Endothelial cell of umbilical vein (primary cell): ENCODE results near the gene TSC22D1. TPM values are rescaled to one million over a fixed set of nuclear protein-coding genes. Genes with fewer than 3 reads are reported as not detected.

Experiments
- BruUV-seq: library from RNA; stranded (reverse); fragments of 400-500 nt; replicated peaks from 2 replicates; lab custom pipeline; 2021; lab: Mats Ljungman, UMichigan
- CTCF ChIA-PET: fragments of 300-600, 350-600 bp; sonication (Branson Sonifier 250); formaldehyde crosslinking; loops from one replicate; lab custom pipeline; 2021; ENCODE audit warnings: antibody characterized with exemption, inconsistent platforms; lab: Charles Lee
- POLR2A ChIA-PET: fragments of 300-600, 350-600 bp; sonication (Branson Sonifier 250); formaldehyde crosslinking; loops from one replicate; lab custom pipeline; 2021; ENCODE audit warnings: antibody characterized with exemption, inconsistent platforms; lab: Charles Lee
- DNase-seq: peaks from one replicate; pipeline ENCODE4 v3.0.0-alpha.2; 2011; ENCODE audit warnings: low read depth, low spot score
- FAIRE-seq: peaks from 2 replicates; lab custom pipeline; 2011; peaks lifted over from hg19 to GRCh38; lab: Jason Lieb, UNC
- H2AFZ ChIP-seq: 2 replicates; pipeline ENCODE4 v1.6.0; 2012; ENCODE audit warnings: low read depth, low read length, control low read depth, inconsistent platforms
- H3K27ac ChIP-seq: 2 replicates; pipeline ENCODE4 v1.5.1; 2011; ENCODE audit warnings: low read depth, mild to moderate bottlenecking, control low read depth, low read length, moderate library complexity; ENCODE audit not compliant: insufficient read depth
- H3K27me3 ChIP-seq, 2 experiments: 2 replicates each; pipeline versions ENCODE4 v1.6.0 to v1.6.1; 2011; ENCODE audit warnings: low read length in 2 of 2, mixed read lengths in 1 of 2; ENCODE audit not compliant: control insufficient read depth in 2 of 2, insufficient read depth in 2 of 2
- H3K36me3 ChIP-seq, 2 experiments: 2 replicates in 1 of 2; 3 replicates in 1 of 2; pipeline ENCODE4 v1.5.1; 2011; ENCODE audit warnings: low read length in 2 of 2, mild to moderate bottlenecking in 1 of 2, moderate library complexity in 1 of 2; ENCODE audit not compliant: control insufficient read depth in 2 of 2, insufficient read depth in 2 of 2; ENCODE audit errors: extremely low read depth in 1 of 2
- H3K4me1 ChIP-seq: 3 replicates; pipeline ENCODE4 v1.5.1; 2011; ENCODE audit warnings: mild to moderate bottlenecking, low read length; ENCODE audit not compliant: control insufficient read depth, insufficient read depth; ENCODE audit errors: extremely low read depth
- H3K4me2 ChIP-seq: 2 replicates; pipeline ENCODE4 v1.6.1; 2011; ENCODE audit warnings: low read length, control low read depth, mixed read lengths; ENCODE audit not compliant: insufficient read depth
- H3K4me3 ChIP-seq, 3 experiments: fragments of 200-600 bp in 1 of 3; sonication (generic), shearing (Covaris generic) in 1 of 3; replicated peaks in 1 of 3; 2 replicates each; pipeline ENCODE4 v1.5.1; 2011 to 2016; ENCODE audit warnings: control low read depth in 3 of 3, low read length in 3 of 3, mild to moderate bottlenecking in 2 of 3, inconsistent platforms in 1 of 3, low read depth in 1 of 3, moderate library complexity in 1 of 3; ENCODE audit not compliant: insufficient read depth in 1 of 3
- H3K79me2 ChIP-seq: 2 replicates; pipeline ENCODE4 v1.6.0; 2012; ENCODE audit warnings: low read length, inconsistent platforms; ENCODE audit not compliant: control insufficient read depth, insufficient read depth
- H3K9ac ChIP-seq: replicated peaks from 2 replicates; pipeline ENCODE3; 2011; ENCODE audit warnings: low read length, control low read depth; ENCODE audit not compliant: insufficient read depth; ENCODE audit errors: extremely low read depth
- H3K9me1 ChIP-seq: replicated peaks from 3 replicates; pipeline ENCODE4 v1.6.0; 2011; ENCODE audit warnings: mild to moderate bottlenecking, low read length; ENCODE audit not compliant: control insufficient read depth, insufficient read depth; ENCODE audit errors: extremely low read depth
- H3K9me3 ChIP-seq: replicated peaks from 2 replicates; pipeline ENCODE4 v1.5.1; 2012; ENCODE audit warnings: low read length, inconsistent platforms; ENCODE audit not compliant: control insufficient read depth, insufficient read depth
- H4K20me1 ChIP-seq: replicated peaks from 2 replicates; pipeline ENCODE3; 2011; ENCODE audit warnings: mild to moderate bottlenecking, low read length; ENCODE audit not compliant: control insufficient read depth, insufficient read depth; ENCODE audit errors: extremely low read depth
- EZH2 ChIP-seq: IDR thresholded peaks from 2 replicates; pipeline ENCODE4 v1.6.1; 2012; ENCODE audit warnings: borderline replicate concordance, low read depth, mild to moderate bottlenecking, moderate library complexity, low read length, inconsistent platforms; ENCODE audit not compliant: severe bottlenecking
- FOS ChIP-seq: IDR thresholded peaks from 2 replicates; pipeline ENCODE4 v1.6.1; 2011; ENCODE audit warnings: mild to moderate bottlenecking, low read length, moderate library complexity, borderline replicate concordance; ENCODE audit not compliant: insufficient read depth
- GATA2 ChIP-seq: IDR thresholded peaks from 2 replicates; pipeline ENCODE4 v1.7.0; 2011; ENCODE audit warnings: low read depth, mild to moderate bottlenecking, moderate library complexity, mixed read lengths, low read length; ENCODE audit not compliant: insufficient read length, insufficient read depth
- MYC ChIP-seq: IDR thresholded peaks from one replicate; pipeline ENCODE4 v1.6.1; 2011; ENCODE audit warnings: mild to moderate bottlenecking, low read depth, low read length
- POLR2A ChIP-seq: IDR thresholded peaks from 2 replicates; pipeline ENCODE4 v1.6.1; 2012; ENCODE audit warnings: low read depth, mild to moderate bottlenecking, control low read depth, low read length
- POLR2AphosphoS5 ChIP-seq: IDR thresholded peaks from 2 replicates; pipeline ENCODE4 v1.6.1; 2012; ENCODE audit warnings: low read depth, mild to moderate bottlenecking, control low read depth, low read length, moderate library complexity; ENCODE audit not compliant: insufficient read depth
- dilution Hi-C: fragments of 300-500 bp; cut with MboI; formaldehyde crosslinking; loops from one replicate; pipeline ENCODE4 v1.15.0; 2019; ENCODE audit warnings: low sequenced_read_pairs; ENCODE audit not compliant: extremely low pct_ligation_motif_present
- intact Hi-C: fragments of 100-400 bp; cut with micrococcal nuclease; formaldehyde crosslinking; loops from one replicate; pipeline ENCODE4 v1.10.0; 2022
- polyA plus RNA-seq, 4 experiments: library from polyadenylated mRNA; depleted of rRNA in 3 of 4; stranded (reverse) in 3 of 4; unstranded in 1 of 4; fragments of >200 nt; gene quantifications; 2 replicates each; pipeline versions ENCODE4 v1.2.1 to v1.2.3, GENCODE V29; 2011 to 2012; ENCODE audit warnings: missing spikeins in 1 of 4
- total RNA-seq: library from RNA; stranded (reverse); gene quantifications from 2 replicates; pipeline ENCODE4 v1.2.3, GENCODE V29; 2021
- TF ChIP-seq, protein P1 (sequence below): IDR thresholded peaks from 2 replicates; pipeline ENCODE4 v1.6.1; 2011; ENCODE audit not compliant: insufficient read depth, insufficient read length
- TF ChIP-seq, protein P2 (sequence below), 2 donors: IDR thresholded peaks; 1 replicate in 1 of 2; 2 replicates in 1 of 2; pipeline ENCODE4 v1.5.1; 2011; ENCODE audit warnings: low read length in 2 of 2, mild to moderate bottlenecking in 2 of 2, moderate library complexity in 2 of 2, control low read depth in 1 of 2, inconsistent platforms in 1 of 2, low read depth in 1 of 2; ENCODE audit not compliant: insufficient read depth in 1 of 2; ENCODE audit errors: extremely low read depth in 1 of 2

The TSC22D1 gene
- total and polyA plus RNA-seq, 2 donors (not counting 3 experiments of a cell fraction or from before 2014, with no cell fraction given) = 47.7 to 51.8 TPM

DNA sequence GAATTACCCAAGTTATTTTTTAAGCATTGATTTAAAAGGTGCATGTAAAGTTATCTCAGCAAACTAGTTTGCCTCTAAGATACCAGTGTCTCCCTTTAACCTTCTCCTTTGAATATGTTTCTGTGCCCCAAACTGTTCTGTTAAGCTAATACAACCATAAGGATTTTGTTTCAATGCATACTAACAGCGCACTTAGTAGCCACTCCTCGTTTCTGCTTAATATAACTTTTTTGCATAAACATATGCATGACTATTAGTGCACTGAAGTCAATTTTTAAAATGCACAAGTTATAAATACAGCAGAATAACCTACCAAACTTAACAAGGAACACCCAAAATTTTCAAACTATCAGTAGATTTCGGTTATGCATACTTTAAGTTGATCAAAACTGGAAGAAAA is 123.1 kb downstream of the TSC22D1 start:
- H3K4me2 ChIP-seq = no peak overlapping the region
- CTCF ChIA-PET = no interaction called here
- no peak for TF ChIP-seq EZH2
- no peak for TF ChIP-seq POLR2AphosphoS5
- TF ChIP-seq, protein P1, sequence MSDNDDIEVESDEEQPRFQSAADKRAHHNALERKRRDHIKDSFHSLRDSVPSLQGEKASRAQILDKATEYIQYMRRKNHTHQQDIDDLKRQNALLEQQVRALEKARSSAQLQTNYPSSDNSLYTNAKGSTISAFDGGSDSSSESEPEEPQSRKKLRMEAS = no peak
- no peak for TF ChIP-seq MYC
- no peak for TF ChIP-seq GATA2
- TF ChIP-seq FOS = no peak
- TF ChIP-seq, protein P2, sequence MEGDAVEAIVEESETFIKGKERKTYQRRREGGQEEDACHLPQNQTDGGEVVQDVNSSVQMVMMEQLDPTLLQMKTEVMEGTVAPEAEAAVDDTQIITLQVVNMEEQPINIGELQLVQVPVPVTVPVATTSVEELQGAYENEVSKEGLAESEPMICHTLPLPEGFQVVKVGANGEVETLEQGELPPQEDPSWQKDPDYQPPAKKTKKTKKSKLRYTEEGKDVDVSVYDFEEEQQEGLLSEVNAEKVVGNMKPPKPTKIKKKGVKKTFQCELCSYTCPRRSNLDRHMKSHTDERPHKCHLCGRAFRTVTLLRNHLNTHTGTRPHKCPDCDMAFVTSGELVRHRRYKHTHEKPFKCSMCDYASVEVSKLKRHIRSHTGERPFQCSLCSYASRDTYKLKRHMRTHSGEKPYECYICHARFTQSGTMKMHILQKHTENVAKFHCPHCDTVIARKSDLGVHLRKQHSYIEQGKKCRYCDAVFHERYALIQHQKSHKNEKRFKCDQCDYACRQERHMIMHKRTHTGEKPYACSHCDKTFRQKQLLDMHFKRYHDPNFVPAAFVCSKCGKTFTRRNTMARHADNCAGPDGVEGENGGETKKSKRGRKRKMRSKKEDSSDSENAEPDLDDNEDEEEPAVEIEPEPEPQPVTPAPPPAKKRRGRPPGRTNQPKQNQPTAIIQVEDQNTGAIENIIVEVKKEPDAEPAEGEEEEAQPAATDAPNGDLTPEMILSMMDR (IDR thresholded peaks at IDR 0.05; ENCODE audit: extremely low read depth in 1 of 2, insufficient read depth in 1 of 2, low read depth in 1 of 2, low read length in 2 of 2) = no peak
- TF ChIP-seq POLR2A = no peak
- no peaks in the 10 kb centered on the region for H4K20me1 ChIP-seq
- H2AFZ ChIP-seq = no peak overlapping the region
- no peaks in the 10 kb centered on the region for H3K9me1 ChIP-seq
- POLR2A ChIA-PET = no interaction called here
- H3K36me3 ChIP-seq = no peaks in the 10 kb centered on the region
- no peak overlapping the region for H3K4me3 ChIP-seq
- dilution Hi-C loops (loop anchor here (25.0 kb wide), 1 partner anchor 541 kb away; no protein-coding TSS in a partner anchor), intact Hi-C loops (no loop called here)
- H3K9ac ChIP-seq = no peak overlapping the region
- no peaks in the 10 kb centered on the region for H3K27me3 ChIP-seq
- DNase-seq (no peak), FAIRE-seq (no peak)
- H3K9me3 ChIP-seq = no peaks in the 10 kb centered on the region
- no peaks in the 10 kb centered on the region for H3K79me2 ChIP-seq
- H3K4me1 ChIP-seq = no peaks in the 10 kb centered on the region
- H3K27ac ChIP-seq = no peak overlapping the region
- BruUV-seq = no TSS peak
